Cerebellar nuclear complex (tissue), 1 donor: ENCODE results near the gene CMIP.

Experiments
- DNase-seq, 2 experiments: peaks; one replicate each; lab custom pipeline; 2025; lab: John Stamatoyannopoulos, UW

The CMIP gene

DNA sequence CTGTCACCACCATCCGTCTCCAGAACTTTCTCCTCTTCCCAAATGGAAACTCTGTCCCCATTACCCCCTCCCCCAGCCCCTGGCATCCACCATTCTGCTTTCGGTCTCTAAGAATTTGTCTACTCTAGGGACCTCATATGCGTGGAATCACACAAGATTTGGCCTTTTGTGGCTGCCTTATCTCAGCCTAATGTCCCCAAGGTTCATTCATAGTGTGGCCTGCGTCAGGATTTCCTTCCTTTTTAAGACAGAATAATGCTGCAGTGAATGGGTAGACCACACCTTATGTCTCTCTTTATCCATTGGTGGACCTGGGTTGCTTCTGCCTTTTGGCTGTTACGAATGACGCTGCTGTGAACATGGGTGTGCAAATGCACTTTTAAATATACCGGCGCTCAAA lies 194.7 kb downstream of the CMIP start:
- DNase-seq: no peak

- DNase-seq: no peak
Measured at GRCh38 chr16:81639931-81640680, 195.5 kb downstream of the CMIP start.

- DNase-seq: no peak
Measured at GRCh38 chr16:81640681-81641070, 196.1 kb downstream of the CMIP start.

- no peak for DNase-seq
Measured at GRCh38 chr16:81641395-81642106, 196.9 kb downstream of the CMIP start.

GRCh38 chr16:81642107-81642436 lies 197.5 kb downstream of the CMIP start:
- DNase-seq: no peak

DNA sequence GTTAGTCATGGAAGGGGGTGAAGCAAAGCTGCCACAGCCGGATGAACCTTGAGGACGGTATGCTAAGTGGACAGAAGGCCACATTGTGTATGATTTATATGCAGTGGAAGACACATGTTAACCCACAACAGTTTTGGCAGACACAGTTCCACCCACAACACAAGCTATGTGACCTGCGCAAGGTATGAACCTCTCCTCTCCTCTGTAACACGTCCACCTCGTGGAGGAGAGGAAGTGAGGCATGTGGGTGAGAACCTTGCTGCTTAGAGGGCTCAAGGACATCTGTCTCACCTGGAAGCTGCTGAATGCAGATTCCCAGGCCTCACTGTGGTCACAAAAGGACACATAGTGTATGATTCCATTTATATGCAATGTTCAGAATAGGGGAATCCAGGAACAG lies 198.3 kb downstream of the CMIP start:
- DNase-seq: no peak

- peak in 1 of 2 experiments; percentile 66 for DNase-seq
Measured at GRCh38 chr16:81645266-81645694, 200.7 kb downstream of the CMIP start.

DNA sequence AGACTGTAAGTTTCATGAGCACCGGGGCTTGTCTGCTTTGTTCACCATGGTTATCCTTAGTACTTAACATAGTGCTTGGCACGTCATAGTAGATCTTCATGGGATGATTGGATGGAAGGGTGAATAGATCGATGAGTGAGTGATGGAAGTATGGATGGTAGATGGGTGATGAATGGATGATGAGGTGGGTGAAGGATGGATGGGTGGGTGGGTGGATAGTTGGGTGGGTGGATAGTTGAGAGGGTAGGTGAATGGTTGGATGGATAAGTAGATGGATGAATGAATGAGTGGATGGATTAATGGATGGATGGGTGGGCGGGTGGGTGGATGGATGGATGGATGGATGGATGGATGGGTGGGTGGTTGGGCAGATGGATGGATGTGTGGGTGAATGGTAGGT lies 201.3 kb downstream of the CMIP start:
- DNase-seq: no peak

GRCh38 chr16:81646561-81646960 lies 202.0 kb downstream of the CMIP start:
- DNase-seq: no peak

- DNase-seq: no peak
Measured at GRCh38 chr16:81647527-81647926, 202.9 kb downstream of the CMIP start.

DNA sequence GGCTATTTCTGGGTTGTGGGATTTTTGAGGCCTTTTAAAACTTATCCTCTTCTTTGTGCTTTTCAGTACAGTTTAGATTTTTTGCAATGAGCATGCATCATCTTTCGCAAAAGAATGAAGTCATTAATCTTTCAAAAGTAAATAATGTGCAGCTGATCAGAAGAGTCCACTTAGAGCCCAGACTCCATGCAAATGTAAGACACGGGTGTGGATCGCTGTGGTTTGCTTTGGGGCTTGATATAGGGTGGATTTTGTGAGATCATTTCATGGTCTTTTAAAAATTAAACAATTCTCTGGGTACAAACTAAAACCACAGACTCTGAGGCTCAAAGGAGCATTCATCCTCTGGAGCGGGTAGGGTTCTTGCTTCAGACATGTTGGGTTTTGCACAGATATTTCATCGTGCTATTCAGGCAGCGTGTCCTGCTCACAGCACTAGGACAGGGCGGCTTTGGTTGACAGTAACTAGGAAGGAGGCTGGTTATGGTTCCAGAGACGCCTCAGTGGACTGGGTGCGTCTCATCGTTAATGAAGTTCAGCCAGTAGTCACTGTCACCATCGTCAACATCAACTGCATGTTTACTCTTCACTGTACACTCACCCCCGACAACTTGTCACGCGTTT lies 205.1 kb downstream of the CMIP start:
- DNase-seq: no peak

GRCh38 chr16:81650281-81650680 lies 205.7 kb downstream of the CMIP start:
- no peak for DNase-seq

DNA sequence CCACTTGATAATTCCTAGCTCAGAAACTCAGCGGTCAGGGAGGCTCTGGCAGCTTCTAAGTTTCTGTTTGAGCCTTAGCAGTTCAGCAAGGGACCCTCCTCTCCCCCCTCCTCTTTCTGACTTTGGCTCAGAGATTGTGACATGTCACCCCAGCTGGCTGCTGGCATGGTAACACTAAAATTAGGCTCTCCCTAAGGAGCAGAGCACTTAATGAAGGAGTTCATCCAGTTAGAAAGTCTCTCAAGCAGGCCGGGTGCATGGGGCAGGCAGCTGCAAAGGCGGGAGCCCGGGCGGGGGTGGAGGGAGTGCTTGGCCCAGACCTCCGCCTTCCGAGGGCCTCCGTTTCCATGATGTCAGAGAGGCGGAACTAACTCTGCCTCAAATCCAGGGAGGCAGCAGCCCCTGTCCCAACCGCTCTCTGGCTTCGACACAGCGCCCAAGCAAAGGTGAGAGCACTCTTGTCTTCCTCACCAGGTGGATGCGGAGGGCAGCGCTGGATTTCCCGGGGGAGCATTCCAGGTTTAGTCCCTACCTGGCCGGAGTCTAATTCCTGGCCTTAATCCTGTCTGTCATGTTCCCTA lies 206.5 kb downstream of the CMIP start:
- no peak for DNase-seq

DNA sequence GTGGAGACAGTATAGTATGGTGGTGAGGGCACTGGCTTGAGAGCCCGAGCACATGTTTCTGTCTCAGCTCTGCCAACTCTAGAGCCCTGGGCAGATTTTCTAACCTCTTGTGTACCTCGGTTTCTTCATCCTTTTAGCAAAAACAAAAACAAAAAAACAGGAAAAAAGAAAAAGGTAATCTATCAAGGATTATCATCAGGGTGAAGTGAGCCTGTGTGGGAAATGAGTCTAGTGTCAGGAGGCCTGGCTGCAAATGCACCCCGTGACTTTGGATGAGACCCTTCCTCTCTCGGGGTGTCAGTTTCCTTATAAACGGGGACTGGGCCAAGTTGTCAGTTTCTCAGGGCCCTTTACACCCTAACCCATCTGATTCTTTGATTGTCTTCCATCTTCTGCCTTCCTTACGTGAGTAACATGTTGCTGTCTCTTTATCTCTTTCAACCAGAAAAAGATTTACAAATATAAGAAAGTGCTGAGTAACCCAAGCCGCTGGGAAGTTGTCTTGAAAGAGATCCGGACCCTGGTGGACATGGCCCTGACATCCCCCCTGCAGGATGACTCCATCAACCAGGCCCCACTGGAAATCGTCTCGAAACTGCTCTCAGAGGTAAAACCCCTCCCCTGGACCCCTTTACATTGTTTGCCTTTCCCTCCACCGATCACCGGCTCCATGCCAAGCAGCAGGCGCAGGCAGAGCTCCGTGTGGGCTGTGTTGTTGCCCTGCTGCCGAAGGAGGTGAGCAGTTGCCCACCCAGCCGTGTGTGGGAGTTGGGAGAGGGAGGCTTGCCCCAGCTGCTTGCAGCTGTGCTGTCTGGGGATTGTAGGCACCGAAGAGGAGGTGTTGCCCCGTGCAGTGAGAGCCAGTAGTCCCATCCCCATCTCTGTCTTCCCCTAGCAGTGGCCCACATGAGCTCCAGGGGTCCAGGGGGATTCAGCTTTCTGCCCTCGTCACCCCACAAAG lies 207.4 kb downstream of the CMIP start:
- DNase-seq: no peak

DNA sequence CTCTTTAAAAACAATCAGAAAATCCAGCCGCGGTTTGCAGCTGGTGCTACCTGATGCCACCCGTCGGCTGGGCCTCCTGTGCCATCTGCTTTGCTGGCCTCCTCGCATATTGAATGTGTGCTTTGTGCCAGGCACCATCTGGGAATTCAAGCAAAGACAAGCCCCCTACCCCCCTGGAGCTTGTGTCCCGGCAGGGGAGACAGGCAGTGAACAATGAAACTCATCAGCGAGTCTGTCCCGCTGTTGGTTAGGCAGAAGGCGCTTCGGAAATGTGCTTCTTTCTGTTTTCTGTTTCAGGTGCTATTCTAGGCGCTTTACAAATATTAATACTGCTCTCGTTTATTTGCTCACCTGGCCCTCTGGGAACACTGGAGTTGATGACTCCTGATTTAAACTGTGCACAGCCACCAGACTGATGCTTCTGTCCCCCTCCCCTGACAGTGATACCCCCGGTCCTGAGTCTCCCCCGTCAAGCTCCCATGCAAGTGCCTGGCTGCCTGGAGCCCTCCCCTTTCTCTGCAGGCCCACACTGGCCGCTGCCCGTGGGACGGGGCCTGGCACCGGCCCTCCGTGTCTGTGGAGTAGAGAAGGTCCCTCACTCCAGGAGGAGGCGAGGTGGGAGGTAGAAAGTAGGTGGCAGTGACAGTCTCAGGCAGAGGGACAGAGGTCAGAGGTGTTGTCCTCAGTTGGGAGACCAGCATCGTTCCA lies 208.3 kb downstream of the CMIP start:
- no peak for DNase-seq

- no peak for DNase-seq
Measured at GRCh38 chr16:81654346-81654745, 209.7 kb downstream of the CMIP start.

DNA sequence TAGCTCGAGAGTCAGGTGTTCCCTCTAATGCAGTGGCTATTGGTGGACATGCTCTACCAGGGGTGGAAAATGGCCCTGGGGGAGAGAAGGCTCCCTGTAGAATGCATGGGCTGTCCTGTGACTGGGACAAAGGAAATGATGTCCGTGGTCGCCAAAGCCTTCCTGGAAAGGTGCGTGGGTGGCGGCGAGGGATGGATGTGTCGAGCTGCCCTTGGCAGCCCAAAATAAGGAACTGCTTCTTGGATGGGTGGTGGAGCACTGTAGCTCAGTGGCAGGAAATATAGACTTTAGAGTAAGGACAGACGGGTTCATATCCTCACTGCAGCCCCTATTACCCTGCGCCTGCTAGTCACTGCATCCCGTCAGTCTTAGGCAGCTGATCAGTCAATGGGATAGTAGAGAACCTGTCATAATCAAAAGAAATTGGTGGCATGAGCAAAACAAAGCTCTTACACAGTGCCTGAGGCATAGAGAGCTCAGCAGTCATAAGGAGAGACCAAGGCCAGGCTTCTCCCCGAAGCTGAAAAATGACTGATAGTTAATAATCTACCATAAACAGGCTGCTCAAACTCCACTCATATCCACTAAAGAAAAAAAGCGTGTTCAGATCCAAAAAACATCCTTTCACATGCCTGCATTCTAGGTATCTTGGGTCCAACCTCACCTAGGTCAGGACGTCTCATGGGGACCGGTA lies 211.0 kb downstream of the CMIP start:
- DNase-seq: no peak

- no peak for DNase-seq
Measured at GRCh38 chr16:81657224-81657623, 212.6 kb downstream of the CMIP start.

DNA sequence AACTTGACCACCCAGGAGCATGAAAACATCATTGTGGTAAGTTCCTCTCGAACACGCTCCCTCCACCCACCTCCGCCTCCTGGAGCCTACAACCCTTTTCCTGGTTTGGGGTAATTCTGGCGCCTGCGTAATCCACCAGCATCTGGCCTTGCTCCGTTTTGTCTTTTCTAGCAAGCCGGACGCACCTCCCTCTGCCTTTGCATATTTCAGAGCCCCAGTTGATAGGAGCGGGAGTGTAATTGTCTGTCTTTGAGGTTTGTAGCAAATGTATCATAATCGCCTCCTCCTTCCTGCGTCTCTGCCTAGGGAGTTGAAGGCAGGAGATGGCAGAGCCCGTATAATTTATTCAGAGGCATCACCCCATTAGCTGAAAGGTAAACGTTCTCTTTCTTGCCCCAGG lies 213.2 kb downstream of the CMIP start:
- no peak for DNase-seq

DNA sequence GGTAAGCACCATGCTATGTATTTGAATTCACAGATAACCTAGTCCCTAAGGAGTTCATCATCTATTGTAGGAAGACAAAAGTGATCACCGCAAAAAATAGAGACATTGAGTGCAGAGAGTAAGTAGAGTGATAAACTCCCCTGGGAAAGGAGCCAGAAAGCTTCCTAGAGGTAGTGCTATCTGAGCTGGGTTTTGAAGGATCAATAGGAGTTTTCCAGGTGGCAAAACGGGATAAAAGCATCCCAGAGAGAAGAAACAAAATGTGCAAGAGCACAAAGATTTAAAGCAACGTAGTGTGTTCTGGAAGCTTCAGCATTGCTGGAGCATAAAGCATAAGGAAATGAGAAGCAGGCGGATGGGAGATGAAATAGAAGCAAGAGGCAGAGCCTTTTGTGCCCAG lies 213.8 kb downstream of the CMIP start:
- DNase-seq: no peak

GRCh38 chr16:81659249-81659648 lies 214.6 kb downstream of the CMIP start:
- no peak for DNase-seq
